IPS DF 6.9 (cell line): ENCODE results near the gene ZNF580.

ENCODE experiments used
- DNase-seq: peaks from one replicate; pipeline ENCODE4 v3.0.0-alpha.2; 2013; ENCODE audit warnings: low read depth, low spot score
- H3K27ac ChIP-seq: one replicate; pipeline ENCODE4 v1.5.1; 2013; ENCODE audit warnings: low read length, control low read depth
- H3K27me3 ChIP-seq: 2 replicates; pipeline ENCODE4 v1.6.1; 2013; ENCODE audit warnings: mild to moderate bottlenecking, low read length; ENCODE audit not compliant: control insufficient read depth, insufficient read depth
- H3K36me3 ChIP-seq: 2 replicates; pipeline ENCODE4 v1.6.1; 2013; ENCODE audit warnings: low read length; ENCODE audit not compliant: control insufficient read depth, insufficient read depth
- H3K4me1 ChIP-seq: 2 replicates; pipeline ENCODE4 v1.6.1; 2013; ENCODE audit warnings: low read length; ENCODE audit not compliant: control insufficient read depth, insufficient read depth
- H3K4me3 ChIP-seq: 2 replicates; pipeline ENCODE4 v1.5.1; 2013; ENCODE audit warnings: mild to moderate bottlenecking, low read length
- H3K9me3 ChIP-seq: 2 replicates; pipeline ENCODE4 v1.6.1; 2013; ENCODE audit warnings: low read length, inconsistent platforms; ENCODE audit not compliant: control insufficient read depth, insufficient read depth
- whole genome bisulfite sequencing: extraction: QIAGEN DNeasy Blood & Tissue Kit; methylation state at CpG from one replicate; pipeline ENCODE4 v1.1.7; 2013; ENCODE audit warnings: mixed read lengths, missing lambda C conversion rate; ENCODE audit not compliant: insufficient read length, insufficient coverage; 5-methylcytosine and 5-hydroxymethylcytosine counted together

Gene ZNF580

DNA sequence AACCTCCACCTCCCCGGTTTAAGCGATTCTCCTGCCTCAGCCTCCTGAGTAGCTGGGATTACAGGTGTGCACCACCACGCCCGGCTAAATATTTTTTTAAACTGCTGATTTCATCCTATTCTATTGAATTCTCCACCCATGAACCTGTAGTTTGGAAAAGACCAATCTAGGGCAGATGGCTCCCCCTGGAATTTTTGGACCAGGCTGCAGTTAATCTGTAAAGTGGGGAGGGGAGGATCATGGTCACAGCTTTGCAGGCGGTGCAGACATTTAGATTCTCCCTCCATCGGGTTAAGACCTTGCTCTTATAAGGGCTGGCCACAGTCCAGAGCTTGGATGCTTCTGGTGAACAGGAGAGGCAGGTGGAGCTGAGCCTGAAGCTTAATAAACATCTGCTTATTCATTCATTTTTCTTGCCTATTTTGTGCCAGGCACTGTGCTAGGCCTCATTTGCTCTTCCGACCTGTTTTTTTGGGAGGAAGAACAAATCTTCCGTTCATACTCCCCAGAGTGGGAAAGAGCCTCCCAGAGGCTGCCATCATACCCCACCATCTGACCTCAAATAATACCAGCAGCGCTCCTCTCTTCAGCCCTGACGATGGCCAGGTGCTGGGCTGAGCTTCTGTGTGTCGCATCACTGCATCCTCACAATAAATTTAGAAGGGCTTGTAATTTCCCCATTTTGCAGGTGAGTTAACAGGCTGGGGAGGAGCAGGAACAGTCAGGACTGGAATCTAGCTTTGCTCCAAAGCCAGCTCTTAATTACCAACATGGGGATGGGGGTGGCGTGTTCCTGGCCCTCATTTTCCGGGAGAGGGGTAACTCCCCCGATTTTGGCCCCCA is 6.3 kb downstream of the ZNF580 start:
- Histone ChIP-seq H3K4me3 (peak overlapping the region; percentile 86; the same call in 1 of the 2 replicates), H3K36me3 (peaks cover 8% of the 10 kb centered on the region), H3K27ac (no peak overlapping the region), H3K4me1 (0 out of 2 replicates have a peak, but pooled peaks cover 3% of the 10 kb centered on the region), H3K27me3 (no peaks in the 10 kb centered on the region), H3K9me3 (no peaks in the 10 kb centered on the region)
- DNase-seq: no peak
- WGBS: no CpG with 5 or more reads among the region's 14 CpGs

DNA sequence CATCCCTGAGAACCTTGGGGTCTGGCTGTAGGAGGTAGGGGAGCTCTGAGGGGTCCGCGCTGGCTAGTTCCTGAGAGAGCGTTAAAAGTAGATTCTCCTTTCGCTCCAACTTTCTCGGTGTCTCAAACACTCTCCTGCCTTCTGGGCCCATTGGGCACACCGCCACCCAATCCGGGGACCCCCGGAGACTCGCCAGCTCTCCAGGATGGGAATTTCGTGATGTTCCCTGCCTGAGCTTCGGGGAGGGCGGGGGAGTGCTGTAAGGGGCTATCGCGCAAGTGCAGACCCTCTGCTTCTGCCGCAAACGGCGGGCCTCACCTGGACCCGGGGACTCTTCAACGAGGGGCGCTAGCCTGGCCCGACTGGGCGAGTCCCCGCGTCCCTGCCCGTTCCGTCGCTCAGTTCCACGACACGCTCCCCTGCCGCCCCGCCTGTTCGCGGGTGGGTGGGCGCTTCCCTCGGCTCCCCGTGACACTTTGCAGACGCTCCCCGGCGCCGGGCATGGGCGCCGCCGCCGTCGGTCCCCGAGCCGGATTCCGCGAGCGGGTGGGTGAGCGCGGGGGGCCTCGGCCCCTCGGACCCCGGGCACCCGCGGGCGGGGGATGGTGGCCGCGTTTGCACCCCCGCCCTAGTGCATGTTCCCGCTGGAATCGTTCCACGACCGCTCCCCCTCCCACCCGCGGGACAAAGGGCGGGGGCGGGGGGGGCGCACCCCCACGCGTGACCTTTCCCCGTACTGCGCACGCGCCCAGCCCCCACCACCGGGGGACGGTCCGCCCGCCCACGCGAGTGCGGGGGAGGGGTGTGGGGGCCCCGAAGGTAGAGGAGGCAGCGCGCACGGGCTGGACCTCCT is 7.2 kb downstream of the ZNF580 start, which contains the start of gene CCDC106:
TSS of gene CCDC106 (plus strand) at position 481 of the 853 bp plus-strand sequence. CDS start 835 bp downstream, outside the sequence.
- H3K4me3 ChIP-seq: peak within 1 kb of the TSS; percentile 86
- H3K27ac ChIP-seq: no peak within 1 kb of the TSS
- no peaks in the 10 kb centered on the region for H3K27me3 ChIP-seq
- no CpG with 5 or more reads among the region's 87 CpGs for WGBS
- peaks cover 8% of the 10 kb centered on the region for H3K36me3 ChIP-seq
- H3K9me3 ChIP-seq: no peaks in the 10 kb centered on the region
- H3K4me1 ChIP-seq: 0 out of 2 replicates have a peak, but pooled peaks cover 3% of the 10 kb centered on the region
- no peak for DNase-seq

DNA sequence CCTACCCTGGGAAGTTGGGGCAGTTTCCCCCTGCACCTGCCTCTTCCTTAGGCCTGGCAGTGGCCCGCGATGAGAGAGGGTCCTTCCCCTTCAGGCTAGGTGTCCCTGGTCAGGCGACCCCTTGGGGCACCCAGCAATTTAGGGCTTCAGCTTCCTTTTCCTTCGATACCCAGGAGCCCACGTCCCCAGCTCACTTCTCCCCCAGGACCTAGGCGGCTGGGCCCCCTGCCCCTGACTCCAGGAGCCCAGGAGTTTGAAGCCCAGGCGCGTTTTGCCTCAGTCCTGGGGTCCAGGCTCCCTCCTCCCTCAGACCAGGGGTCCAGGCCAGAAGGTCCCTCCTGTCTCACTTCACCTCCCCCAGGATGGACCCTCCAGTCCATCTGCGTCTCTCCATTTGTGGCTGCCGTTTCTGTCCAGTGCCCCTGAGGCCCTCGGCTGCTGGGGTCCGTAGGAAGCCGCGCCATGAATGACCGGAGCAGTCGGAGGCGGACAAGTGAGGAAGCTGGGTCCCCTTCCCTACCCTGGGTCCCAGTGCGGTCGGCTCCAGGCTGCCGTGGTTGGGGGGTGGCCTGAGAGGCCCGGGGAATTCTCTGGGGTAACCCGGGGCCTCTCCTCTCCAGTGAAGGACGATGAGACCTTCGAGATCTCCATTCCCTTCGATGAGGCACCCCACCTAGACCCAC is 7.9 kb downstream of the ZNF580 start:
- no peak for DNase-seq
- no peaks in the 10 kb centered on the region for H3K27me3 ChIP-seq
- H3K9me3 ChIP-seq: no peaks in the 10 kb centered on the region
- 0 out of 2 replicates have a peak, but pooled peaks cover 3% of the 10 kb centered on the region for H3K4me1 ChIP-seq
- no peak overlapping the region for H3K27ac ChIP-seq
- WGBS: no CpG with 5 or more reads among the region's 25 CpGs
- H3K4me3 ChIP-seq: peak overlapping the region; percentile 86; the same call in 1 of the 2 replicates
- peaks cover 8% of the 10 kb centered on the region for H3K36me3 ChIP-seq

DNA sequence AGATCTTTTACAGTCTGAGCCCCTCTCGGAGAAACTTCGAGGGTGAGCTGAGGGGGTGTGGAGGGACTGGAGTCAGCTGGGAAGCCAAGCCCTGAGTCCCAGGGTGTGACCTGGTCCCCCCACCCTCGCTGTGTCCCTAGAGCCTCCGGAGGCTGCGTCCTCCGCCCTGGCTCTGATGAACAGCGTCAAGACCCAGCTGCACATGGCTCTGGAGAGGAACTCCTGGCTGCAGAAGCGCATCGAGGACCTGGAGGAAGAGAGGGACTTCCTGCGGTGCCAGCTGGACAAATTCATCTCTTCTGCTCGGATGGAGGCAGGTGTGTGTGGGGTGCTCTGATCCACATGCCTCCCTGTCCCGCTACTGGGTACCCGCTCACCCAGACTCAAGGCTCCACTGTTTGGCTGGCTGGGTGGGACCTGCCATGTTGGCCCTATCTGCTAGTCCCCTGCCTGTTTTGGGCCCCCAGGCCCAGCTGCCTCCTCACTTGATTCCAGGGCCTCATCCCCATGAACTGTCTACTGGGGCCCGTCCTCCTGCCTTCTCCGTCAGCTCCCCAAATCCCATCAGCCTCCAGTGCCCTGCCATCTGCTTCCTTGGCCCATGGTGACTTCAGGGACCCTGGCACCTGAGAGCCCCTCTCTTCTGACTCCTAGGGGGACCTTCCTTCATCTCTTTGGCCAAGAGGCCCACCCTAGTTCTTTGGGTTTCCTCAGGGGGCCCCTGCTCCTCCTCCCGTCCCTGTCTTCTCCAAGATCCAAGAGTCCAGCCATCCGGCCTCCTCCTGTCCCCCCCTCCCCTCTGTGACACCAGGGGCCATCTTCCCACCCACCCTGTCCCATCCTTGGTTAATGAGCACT is 8.7 kb downstream of the ZNF580 start:
- Histone ChIP-seq H3K4me1 (0 out of 2 replicates have a peak, but pooled peaks cover 3% of the 10 kb centered on the region), H3K27ac (no peak overlapping the region)
- WGBS: no CpG with 5 or more reads among the region's 17 CpGs

DNA sequence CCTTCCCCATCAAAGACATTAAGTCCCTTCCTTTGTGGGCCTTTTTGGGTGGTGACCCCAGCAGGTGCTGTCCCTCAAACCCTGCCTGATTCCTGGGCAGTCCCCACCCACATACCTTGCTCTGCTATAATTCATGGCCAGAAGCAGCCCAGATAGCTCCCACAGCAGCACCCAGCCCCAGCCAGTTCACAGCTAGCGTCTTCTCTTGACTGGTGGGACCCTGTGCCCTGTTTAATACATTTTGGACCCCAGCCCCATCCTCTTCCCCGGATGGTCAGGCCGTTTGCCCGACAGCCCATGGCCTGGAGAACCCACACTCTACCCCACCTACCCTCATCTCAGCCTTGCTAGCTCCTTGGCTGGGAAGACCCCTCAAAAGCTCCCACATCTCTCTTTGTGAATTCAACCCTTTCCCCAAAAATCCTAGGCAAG is 9.3 kb downstream of the ZNF580 start:
- no peak for DNase-seq
- 0 out of 2 replicates have a peak, but pooled peaks cover 3% of the 10 kb centered on the region for H3K4me1 ChIP-seq
- H3K27me3 ChIP-seq: no peaks in the 10 kb centered on the region
- peaks cover 3% of the 10 kb centered on the region for H3K36me3 ChIP-seq
- WGBS: no CpG with 5 or more reads among the region's 4 CpGs
- no peak overlapping the region for H3K27ac ChIP-seq
- no peaks in the 10 kb centered on the region for H3K9me3 ChIP-seq
- H3K4me3 ChIP-seq: no peak overlapping the region

More for the DNA sequence above, 8.7 kb downstream of the ZNF580 start:
- H3K9me3 ChIP-seq: no peaks in the 10 kb centered on the region
- H3K27me3 ChIP-seq: no peaks in the 10 kb centered on the region
- no peak for DNase-seq
- peaks cover 8% of the 10 kb centered on the region for H3K36me3 ChIP-seq
- no peak overlapping the region for H3K4me3 ChIP-seq

DNA sequence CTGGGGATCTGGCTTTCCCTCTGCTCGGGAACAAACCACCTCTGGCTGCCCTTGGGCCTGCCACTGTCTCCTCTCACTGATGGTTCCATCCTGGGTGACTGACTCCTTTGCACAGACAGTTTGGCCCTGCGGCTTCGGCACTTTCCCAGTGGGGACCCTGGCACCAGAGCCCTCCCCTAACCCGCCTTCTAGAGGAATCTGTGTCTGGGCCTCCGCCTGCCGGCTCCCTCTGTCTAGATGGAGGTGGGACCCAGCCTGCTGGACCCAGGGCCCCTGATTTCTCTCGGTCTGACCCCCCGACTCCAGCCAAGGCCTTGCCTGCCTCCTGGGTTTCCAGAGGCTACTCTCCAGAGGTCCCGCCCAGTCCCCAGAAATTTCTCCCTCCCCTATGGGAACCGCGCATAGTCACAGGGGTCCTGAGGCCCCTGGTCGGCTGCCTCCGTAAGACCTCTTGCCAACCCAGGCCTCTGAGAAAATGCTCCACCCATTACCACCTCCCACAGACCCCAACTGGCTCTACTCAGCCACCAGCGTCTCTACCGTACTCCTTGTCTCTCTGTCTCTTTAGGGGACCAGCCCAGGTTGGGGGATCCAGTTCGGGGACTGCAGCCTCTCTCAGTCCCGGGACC is 9.9 kb downstream of the ZNF580 start:
- H3K4me3 ChIP-seq: no peak overlapping the region
- WGBS: no CpG with 5 or more reads among the region's 17 CpGs
- H3K9me3 ChIP-seq: no peaks in the 10 kb centered on the region
- no peaks in the 10 kb centered on the region for H3K27me3 ChIP-seq
- H3K27ac ChIP-seq: no peak overlapping the region
- no peaks in the 10 kb centered on the region for H3K36me3 ChIP-seq
- DNase-seq: no peak
- 0 out of 2 replicates have a peak, but pooled peaks cover 3% of the 10 kb centered on the region for H3K4me1 ChIP-seq

DNA sequence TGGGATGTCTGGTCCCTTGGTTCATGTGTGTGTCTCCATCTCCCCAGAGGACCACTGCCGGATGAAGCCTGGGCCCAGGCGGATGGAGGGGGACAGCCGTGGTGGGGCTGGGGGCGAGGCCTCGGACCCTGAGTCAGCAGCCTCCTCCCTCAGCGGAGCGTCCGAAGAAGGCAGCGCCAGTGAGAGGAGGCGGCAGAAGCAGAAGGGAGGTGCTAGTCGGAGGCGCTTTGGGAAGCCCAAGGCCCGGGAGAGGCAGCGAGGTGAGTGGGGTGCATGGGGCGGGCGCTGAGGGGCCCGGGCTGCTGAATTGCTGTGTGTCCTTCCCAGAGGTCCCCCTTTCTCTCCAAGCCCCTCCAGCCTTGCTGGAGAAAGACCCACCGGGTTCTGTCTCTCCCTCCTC is 10.4 kb downstream of the ZNF580 start:
- H3K27ac ChIP-seq: no peak overlapping the region
- H3K9me3 ChIP-seq: no peaks in the 10 kb centered on the region
- H3K4me1 ChIP-seq: 0 out of 2 replicates have a peak, but pooled peaks cover 3% of the 10 kb centered on the region
- H3K4me3 ChIP-seq: no peak overlapping the region
- H3K36me3 ChIP-seq: no peaks in the 10 kb centered on the region
- no peak for DNase-seq
- WGBS: no CpG with 5 or more reads among the region's 18 CpGs
- H3K27me3 ChIP-seq: no peaks in the 10 kb centered on the region

DNA sequence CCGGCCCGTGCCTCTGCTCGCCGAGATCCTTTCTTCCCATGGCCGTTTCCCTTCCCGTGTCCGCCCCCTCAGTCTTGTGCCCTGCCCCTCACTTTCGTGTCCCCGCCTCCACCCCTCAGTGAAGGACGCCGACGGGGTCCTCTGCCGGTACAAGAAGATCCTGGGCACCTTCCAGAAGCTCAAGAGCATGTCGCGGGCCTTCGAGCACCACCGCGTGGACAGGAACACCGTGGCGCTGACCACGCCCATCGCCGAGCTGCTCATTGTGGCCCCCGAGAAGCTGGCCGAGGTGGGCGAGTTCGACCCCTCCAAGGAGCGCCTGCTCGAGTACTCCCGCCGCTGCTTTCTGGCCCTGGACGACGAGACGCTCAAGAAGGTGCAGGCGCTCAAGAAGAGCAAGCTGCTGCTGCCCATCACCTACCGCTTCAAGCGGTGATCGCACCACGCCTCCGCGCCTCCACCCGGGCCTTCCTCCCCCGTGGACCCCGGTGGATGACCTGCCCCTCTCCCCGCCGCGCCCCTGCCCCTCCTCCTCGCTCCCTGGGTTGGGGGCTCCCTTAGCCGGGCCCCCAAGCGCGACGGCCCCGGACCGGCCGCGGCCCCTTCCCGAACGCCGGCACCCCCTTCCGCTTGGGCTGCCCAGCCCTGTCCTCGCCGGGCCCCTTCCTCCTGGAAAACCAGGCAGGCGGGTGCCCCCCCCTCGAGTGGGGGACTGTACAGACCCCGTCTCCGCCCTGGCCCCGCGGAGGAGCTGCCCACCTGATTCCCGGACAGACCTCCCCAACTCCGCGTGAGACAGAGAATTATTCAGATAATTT is 11.7 kb downstream of the ZNF580 start:
- no CpG with 5 or more reads among the region's 71 CpGs for WGBS
- H3K27ac ChIP-seq: no peak overlapping the region
- H3K9me3 ChIP-seq: no peaks in the 10 kb centered on the region
- no peaks in the 10 kb centered on the region for H3K36me3 ChIP-seq
- peak overlapping the region; percentile 22; the same call in 1 of the 2 replicates for H3K4me3 ChIP-seq
- H3K27me3 ChIP-seq: no peaks in the 10 kb centered on the region
- H3K4me1 ChIP-seq: peaks cover 4% of the 10 kb centered on the region; the same call in 1 of the 2 replicates
- DNase-seq: no peak
